ENCODE results near the gene LYPLA2. TPM values are rescaled to one million over a fixed set of nuclear protein-coding genes. Genes with fewer than 3 reads are reported as not detected.

Gene LYPLA2
- total and polyA plus RNA-seq, 4 donors, result 26.3 to 71.1 (median 43.2) TPM

- no peak overlapping the region for H3K27ac ChIP-seq (ENCODE audit: low read depth in 1 of 2, low read length in 2 of 2)
- H3K9me3 ChIP-seq (ENCODE audit: control insufficient read depth in 4 of 4, low read length in 3 of 4), result no peaks in the 10 kb centered on the region
- no peak overlapping the region for H3K4me3 ChIP-seq (ENCODE audit: low read depth in 1 of 3, low read length in 3 of 3)
- 76% methylated on average over 4 of the region's 4 CpGs for WGBS
- H3K36me3 ChIP-seq (ENCODE audit: control insufficient read depth in 4 of 4, insufficient read depth in 3 of 4, low read depth in 1 of 4, low read length in 3 of 4), result peaks cover 26 to 62% (median 59%) of the 10 kb centered on the region in 4 donors
- no peak for DNase-seq (ENCODE audit: low spot score)
- H3K4me1 ChIP-seq (ENCODE audit: control insufficient read depth in 4 of 4, insufficient read depth in 4 of 4, low read length in 3 of 4), result peaks cover 6 to 20% (median 14%) of the 10 kb centered on the region in 4 donors
- H3K9ac ChIP-seq (ENCODE audit: low read depth in 1 of 2, low read length in 2 of 2), result no peak overlapping the region
- no peaks in the 10 kb centered on the region for H3K27me3 ChIP-seq (ENCODE audit: control insufficient read depth in 4 of 4, insufficient read depth in 4 of 4, low read length in 3 of 4)
- no peak for TF ChIP-seq GABPA (IDR thresholded peaks at IDR 0.05 in 1 of 2, conservative IDR thresholded peaks at IDR 0.05 in 1 of 2)
- TF ChIP-seq, protein P1, sequence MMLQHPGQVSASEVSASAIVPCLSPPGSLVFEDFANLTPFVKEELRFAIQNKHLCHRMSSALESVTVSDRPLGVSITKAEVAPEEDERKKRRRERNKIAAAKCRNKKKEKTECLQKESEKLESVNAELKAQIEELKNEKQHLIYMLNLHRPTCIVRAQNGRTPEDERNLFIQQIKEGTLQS (IDR thresholded peaks at IDR 0.05), result no peak
- TF ChIP-seq TAF1 (conservative IDR thresholded peaks at IDR 0.05), result no peak
- TF ChIP-seq, protein P2, sequence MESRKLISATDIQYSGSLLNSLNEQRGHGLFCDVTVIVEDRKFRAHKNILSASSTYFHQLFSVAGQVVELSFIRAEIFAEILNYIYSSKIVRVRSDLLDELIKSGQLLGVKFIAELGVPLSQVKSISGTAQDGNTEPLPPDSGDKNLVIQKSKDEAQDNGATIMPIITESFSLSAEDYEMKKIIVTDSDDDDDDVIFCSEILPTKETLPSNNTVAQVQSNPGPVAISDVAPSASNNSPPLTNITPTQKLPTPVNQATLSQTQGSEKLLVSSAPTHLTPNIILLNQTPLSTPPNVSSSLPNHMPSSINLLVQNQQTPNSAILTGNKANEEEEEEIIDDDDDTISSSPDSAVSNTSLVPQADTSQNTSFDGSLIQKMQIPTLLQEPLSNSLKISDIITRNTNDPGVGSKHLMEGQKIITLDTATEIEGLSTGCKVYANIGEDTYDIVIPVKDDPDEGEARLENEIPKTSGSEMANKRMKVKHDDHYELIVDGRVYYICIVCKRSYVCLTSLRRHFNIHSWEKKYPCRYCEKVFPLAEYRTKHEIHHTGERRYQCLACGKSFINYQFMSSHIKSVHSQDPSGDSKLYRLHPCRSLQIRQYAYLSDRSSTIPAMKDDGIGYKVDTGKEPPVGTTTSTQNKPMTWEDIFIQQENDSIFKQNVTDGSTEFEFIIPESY (IDR thresholded peaks at IDR 0.05), result no peak
- no peak for TF ChIP-seq HNF4G (IDR thresholded peaks at IDR 0.05)
- no peak for TF ChIP-seq EGR1 (IDR thresholded peaks at IDR 0.05; ENCODE audit: low read depth in 2 of 2)
- TF ChIP-seq MAX (IDR thresholded peaks at IDR 0.05), result no peak
- no peak for TF ChIP-seq YY1 (IDR thresholded peaks at IDR 0.05)
- no peak for TF ChIP-seq JUND (IDR thresholded peaks at IDR 0.05)
- no peak for TF ChIP-seq SP1 (IDR thresholded peaks at IDR 0.05)
- no peak for TF ChIP-seq RXRA (IDR thresholded peaks at IDR 0.05)
- no peak for TF ChIP-seq FOXA1 (IDR thresholded peaks at IDR 0.05)
- TF ChIP-seq NR2F2 (IDR thresholded peaks at IDR 0.05), result no peak
- TF ChIP-seq RAD21 (IDR thresholded peaks at IDR 0.05), result no peak
- TF ChIP-seq, protein P3, sequence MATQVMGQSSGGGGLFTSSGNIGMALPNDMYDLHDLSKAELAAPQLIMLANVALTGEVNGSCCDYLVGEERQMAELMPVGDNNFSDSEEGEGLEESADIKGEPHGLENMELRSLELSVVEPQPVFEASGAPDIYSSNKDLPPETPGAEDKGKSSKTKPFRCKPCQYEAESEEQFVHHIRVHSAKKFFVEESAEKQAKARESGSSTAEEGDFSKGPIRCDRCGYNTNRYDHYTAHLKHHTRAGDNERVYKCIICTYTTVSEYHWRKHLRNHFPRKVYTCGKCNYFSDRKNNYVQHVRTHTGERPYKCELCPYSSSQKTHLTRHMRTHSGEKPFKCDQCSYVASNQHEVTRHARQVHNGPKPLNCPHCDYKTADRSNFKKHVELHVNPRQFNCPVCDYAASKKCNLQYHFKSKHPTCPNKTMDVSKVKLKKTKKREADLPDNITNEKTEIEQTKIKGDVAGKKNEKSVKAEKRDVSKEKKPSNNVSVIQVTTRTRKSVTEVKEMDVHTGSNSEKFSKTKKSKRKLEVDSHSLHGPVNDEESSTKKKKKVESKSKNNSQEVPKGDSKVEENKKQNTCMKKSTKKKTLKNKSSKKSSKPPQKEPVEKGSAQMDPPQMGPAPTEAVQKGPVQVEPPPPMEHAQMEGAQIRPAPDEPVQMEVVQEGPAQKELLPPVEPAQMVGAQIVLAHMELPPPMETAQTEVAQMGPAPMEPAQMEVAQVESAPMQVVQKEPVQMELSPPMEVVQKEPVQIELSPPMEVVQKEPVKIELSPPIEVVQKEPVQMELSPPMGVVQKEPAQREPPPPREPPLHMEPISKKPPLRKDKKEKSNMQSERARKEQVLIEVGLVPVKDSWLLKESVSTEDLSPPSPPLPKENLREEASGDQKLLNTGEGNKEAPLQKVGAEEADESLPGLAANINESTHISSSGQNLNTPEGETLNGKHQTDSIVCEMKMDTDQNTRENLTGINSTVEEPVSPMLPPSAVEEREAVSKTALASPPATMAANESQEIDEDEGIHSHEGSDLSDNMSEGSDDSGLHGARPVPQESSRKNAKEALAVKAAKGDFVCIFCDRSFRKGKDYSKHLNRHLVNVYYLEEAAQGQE (IDR thresholded peaks at IDR 0.05), result no peak
These were observed 31.7 kb upstream of the LYPLA2 start for GRCh38 chr1:23759277-23759676.

DNA sequence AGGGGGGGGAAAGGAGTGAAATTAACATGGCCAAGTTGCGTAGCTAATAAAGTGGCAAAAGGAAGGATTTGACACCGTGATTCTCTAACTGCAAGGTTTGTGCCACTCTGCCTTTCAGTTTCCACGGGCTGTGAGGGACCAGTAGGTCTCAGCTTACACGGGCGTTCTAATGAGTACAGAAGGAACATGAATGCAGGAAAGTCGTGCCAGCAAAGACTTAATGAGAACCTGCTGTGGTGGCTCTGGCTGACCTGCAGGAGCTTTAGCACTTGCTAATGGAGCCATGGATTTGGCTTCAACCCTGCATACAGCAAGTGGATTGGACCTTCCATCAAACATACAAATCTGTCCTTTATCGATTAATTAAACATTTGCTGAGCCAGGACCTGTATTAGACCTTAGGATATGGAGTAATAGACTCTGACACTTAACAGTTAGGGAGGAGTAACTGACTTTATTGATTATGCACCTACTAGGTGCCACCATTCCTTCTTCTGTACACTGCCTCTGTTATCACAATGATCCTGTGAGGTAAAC is 27.8 kb upstream of the LYPLA2 start:
- Histone ChIP-seq H3K36me3 (ENCODE audit: control insufficient read depth in 4 of 4, insufficient read depth in 3 of 4, low read depth in 1 of 4, low read length in 3 of 4) (peaks cover 19 to 32% (median 28%) of the 10 kb centered on the region in 4 donors), H3K27ac (ENCODE audit: low read depth in 1 of 2, low read length in 2 of 2) (no peak overlapping the region), H3K4me1 (ENCODE audit: control insufficient read depth in 4 of 4, insufficient read depth in 4 of 4, low read length in 3 of 4) (peaks cover 6 to 27% (median 15%) of the 10 kb centered on the region in 4 donors), H3K9ac (ENCODE audit: low read depth in 1 of 2, low read length in 2 of 2) (no peak overlapping the region), H3K4me3 (ENCODE audit: low read depth in 1 of 3, low read length in 3 of 3) (no peak overlapping the region), H3K9me3 (ENCODE audit: control insufficient read depth in 4 of 4, low read length in 3 of 4) (no peaks in the 10 kb centered on the region), H3K27me3 (ENCODE audit: control insufficient read depth in 4 of 4, insufficient read depth in 4 of 4, low read length in 3 of 4) (no peaks in the 10 kb centered on the region)
- no peak for DNase-seq (ENCODE audit: low spot score)
- WGBS, result 59% methylated on average over 7 of the region's 7 CpGs
- TF ChIP-seq MAX (IDR thresholded peaks at IDR 0.05), result no peak
- no peak for TF ChIP-seq HNF4G (IDR thresholded peaks at IDR 0.05)
- TF ChIP-seq, protein P2 (IDR thresholded peaks at IDR 0.05), result no peak
- TF ChIP-seq YY1 (IDR thresholded peaks at IDR 0.05), result peak; percentile 61
- peak; percentile 54 to 56 for TF ChIP-seq HNF4A (conservative IDR thresholded peaks at IDR 0.05)
- no peak for TF ChIP-seq RAD21 (IDR thresholded peaks at IDR 0.05)
- TF ChIP-seq, protein P3 (IDR thresholded peaks at IDR 0.05), result no peak
- TF ChIP-seq, protein P1 (IDR thresholded peaks at IDR 0.05), result no peak
- TF ChIP-seq, protein P4, sequence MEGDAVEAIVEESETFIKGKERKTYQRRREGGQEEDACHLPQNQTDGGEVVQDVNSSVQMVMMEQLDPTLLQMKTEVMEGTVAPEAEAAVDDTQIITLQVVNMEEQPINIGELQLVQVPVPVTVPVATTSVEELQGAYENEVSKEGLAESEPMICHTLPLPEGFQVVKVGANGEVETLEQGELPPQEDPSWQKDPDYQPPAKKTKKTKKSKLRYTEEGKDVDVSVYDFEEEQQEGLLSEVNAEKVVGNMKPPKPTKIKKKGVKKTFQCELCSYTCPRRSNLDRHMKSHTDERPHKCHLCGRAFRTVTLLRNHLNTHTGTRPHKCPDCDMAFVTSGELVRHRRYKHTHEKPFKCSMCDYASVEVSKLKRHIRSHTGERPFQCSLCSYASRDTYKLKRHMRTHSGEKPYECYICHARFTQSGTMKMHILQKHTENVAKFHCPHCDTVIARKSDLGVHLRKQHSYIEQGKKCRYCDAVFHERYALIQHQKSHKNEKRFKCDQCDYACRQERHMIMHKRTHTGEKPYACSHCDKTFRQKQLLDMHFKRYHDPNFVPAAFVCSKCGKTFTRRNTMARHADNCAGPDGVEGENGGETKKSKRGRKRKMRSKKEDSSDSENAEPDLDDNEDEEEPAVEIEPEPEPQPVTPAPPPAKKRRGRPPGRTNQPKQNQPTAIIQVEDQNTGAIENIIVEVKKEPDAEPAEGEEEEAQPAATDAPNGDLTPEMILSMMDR (IDR thresholded peaks at IDR 0.05; ENCODE audit: low read depth, low read length, missing input control), result no peak

Measured in liver (tissue), 9 donors.